ENCODE measurements around the gene AP4M1.
A peak's percentile ranks its signal among the peaks of the same experiment; 100 is the strongest.

Gene AP4M1

DNA sequence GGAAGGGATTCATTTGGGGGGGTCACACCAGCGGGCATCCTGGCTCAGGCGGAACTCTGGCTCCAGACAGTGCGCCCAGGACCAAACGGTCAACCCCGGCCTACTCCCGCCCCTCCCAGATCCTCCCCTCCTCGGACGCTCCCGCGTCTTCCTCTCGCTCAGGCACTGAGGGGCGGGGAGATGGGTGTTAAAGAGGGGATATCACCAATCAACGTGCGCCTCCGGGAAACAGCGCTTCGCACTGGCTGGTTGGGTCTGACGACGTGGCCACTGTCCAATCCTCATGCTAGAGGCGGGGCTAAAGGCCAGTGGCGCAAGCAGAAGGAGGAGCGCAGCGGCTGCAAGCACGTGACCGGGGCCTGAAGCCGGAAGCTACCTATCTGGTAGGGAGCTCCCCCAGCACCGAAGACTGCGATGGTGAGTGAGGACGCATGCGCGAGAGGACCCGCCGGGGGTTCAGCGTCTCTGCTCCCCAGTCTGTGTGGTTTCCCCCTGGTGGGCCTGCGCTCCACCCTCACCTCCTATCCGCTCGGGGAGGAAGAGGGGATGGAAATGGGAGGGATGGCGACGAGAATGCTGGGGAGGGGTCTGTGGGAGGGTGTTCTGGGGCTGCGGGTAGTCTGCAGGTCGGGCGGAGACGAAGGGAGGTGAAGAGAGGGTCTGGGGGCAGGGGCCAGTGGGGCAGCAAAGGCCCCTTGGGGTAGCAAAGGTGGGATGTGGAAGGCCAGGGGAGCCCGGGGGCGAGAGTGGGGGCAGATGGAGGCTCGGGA lies 47.3 kb downstream of the AP4M1 start, which contains the start of gene LAMTOR4:
Gene LAMTOR4, plus strand, starts transcription at position 360 of the 770 bp plus-strand sequence. Its CDS starts 55 bp downstream, at position 415.
- H3K27me3 ChIP-seq = no peaks in the 10 kb centered on the region
- no peaks in the 10 kb centered on the region for H3K9me3 ChIP-seq
- H3K36me3 ChIP-seq = peaks cover 0 to 20% (median 6%) of the 10 kb centered on the region in 3 donors
- H3K27ac ChIP-seq = peak within 1 kb of the TSS; percentile 89 to 91
- TF ChIP-seq, protein P1, sequence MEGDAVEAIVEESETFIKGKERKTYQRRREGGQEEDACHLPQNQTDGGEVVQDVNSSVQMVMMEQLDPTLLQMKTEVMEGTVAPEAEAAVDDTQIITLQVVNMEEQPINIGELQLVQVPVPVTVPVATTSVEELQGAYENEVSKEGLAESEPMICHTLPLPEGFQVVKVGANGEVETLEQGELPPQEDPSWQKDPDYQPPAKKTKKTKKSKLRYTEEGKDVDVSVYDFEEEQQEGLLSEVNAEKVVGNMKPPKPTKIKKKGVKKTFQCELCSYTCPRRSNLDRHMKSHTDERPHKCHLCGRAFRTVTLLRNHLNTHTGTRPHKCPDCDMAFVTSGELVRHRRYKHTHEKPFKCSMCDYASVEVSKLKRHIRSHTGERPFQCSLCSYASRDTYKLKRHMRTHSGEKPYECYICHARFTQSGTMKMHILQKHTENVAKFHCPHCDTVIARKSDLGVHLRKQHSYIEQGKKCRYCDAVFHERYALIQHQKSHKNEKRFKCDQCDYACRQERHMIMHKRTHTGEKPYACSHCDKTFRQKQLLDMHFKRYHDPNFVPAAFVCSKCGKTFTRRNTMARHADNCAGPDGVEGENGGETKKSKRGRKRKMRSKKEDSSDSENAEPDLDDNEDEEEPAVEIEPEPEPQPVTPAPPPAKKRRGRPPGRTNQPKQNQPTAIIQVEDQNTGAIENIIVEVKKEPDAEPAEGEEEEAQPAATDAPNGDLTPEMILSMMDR (IDR thresholded peaks at IDR 0.05) = peak in 1 of 2 experiments; percentile 15
- peak within 1 kb of the TSS; percentile 88 to 91 for H3K4me3 ChIP-seq
- peak; percentile 100 for DNase-seq
- H3K4me1 ChIP-seq = peaks cover 4 to 17% (median 13%) of the 10 kb centered on the region in 4 donors
- intact Hi-C loops (cut with DNase I; ENCODE audit: low total_unique reads) = loop anchor here (10.0 kb wide), 1 partner anchor 234 kb away; the partner anchor contains the start of gene TRIM4

DNA sequence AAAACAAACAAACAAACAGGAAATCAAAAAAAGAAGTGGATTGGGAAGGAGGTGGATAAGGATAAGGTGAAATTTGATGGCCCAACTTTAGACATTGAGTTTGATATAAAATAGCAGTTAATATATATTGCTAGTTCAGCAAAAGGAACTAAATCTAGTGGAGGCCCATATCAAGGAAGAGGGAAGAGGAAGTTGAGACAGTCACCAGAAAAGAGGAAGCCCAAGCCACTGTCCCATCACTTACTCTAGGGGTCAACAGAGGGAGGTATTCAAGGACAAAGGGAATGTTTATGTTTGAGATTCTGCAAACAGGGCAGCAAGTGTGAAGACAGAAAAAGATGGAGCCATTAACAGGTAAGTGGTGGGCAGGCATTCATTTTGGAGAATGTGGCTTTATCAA lies 51.0 kb downstream of the AP4M1 start:
- TF ChIP-seq, protein P1 (IDR thresholded peaks at IDR 0.05) = no peak
- no peaks in the 10 kb centered on the region for H3K9me3 ChIP-seq
- no peaks in the 10 kb centered on the region for H3K27me3 ChIP-seq
- no peak overlapping the region for H3K4me3 ChIP-seq
- intact Hi-C loops (cut with DNase I; ENCODE audit: low total_unique reads) = no loop called here
- no peak overlapping the region for H3K27ac ChIP-seq
- no peak for DNase-seq
- H3K4me1 ChIP-seq = peaks cover 4 to 25% (median 20%) of the 10 kb centered on the region in 4 donors
- peaks cover 12 to 51% (median 31%) of the 10 kb centered on the region in 3 donors for H3K36me3 ChIP-seq

DNA sequence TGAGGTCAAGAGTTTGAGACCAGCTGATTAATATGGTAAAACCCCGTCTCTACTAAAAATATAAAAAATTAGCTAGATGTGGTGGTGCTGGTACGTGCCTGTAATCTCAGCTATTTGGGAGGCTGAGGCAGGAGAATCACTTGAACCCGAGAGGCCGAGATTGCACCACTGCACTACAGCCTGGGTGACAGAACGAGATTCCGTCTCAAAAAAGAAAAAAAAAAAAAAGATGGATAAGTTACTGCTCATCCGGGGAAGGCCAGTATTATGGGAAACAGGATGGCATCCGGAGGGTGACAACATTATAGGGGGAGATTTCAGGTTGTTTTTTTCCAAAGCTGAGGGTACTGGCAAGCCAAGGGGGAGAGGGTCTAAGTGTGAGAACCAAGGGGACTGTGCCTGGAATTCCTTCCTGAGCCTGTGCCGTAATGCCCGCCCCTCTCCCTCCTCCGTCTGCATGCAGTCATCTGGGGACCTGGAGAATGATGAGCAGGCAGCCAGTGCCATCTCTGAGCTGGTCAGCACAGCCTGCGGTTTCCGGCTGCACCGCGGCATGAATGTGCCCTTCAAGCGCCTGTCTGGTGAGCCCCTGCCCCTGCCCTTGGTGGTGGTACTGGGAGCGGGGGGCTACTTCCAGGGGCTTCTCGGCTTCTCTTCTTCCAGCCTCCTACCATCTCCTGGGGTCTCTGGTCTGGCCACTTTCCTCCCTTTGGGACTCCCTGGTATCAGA lies 51.7 kb downstream of the AP4M1 start:
- Histone ChIP-seq H3K4me3 (no peak overlapping the region), H3K36me3 (peaks cover 12 to 51% (median 31%) of the 10 kb centered on the region in 3 donors), H3K27ac (no peak overlapping the region), H3K4me1 (peaks cover 4 to 29% (median 25%) of the 10 kb centered on the region in 4 donors), H3K9me3 (no peaks in the 10 kb centered on the region), H3K27me3 (no peaks in the 10 kb centered on the region)
- TF ChIP-seq, protein P1 (IDR thresholded peaks at IDR 0.05) = no peak
- no peak for DNase-seq
- intact Hi-C loops (cut with DNase I; ENCODE audit: low total_unique reads) = no loop called here

DNA sequence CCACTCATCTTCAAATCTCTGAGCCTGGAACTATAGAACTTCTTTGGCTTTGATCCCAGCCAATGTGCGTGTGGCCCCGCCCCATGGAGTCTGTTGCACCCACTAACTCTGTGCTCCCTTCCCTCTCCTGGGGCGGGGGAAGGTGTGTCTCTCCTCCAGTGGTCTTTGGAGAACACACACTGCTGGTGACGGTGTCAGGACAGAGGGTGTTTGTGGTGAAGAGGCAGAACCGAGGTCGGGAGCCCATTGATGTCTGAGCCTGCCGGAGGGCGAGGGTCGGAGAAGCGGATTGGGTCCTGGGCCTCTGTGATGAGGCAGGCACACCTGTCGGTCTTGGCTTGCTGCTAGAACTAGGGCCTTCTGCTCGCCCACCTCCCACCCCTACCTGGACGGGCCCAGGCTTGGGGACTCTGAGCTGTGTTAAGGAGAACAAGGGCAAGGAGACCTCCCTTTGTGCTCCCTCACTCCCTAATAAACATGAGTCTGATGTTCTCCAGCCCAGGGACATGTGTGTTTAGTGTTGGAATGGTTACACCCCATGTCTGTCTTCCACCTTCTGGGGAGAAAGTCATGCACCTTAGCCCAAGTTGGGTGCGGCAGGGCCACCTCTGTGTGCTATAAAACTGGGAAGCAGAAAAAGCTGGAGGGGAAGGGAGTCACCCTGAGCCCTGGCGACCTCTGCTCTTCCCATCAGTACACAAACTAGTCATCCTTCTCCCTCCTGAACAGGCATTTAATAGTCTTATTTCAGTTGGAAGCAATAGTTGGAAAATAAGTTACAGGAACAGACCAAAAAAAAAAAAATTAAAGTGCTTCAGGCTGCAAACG lies 52.5 kb downstream of the AP4M1 start:
- Histone ChIP-seq H3K27me3 (no peaks in the 10 kb centered on the region), H3K4me3 (no peak overlapping the region), H3K4me1 (peaks cover 4 to 32% (median 26%) of the 10 kb centered on the region in 4 donors), H3K36me3 (peaks cover 12 to 51% (median 31%) of the 10 kb centered on the region in 3 donors), H3K27ac (no peak overlapping the region), H3K9me3 (no peaks in the 10 kb centered on the region)
- intact Hi-C loops (cut with DNase I; ENCODE audit: low total_unique reads) = no loop called here
- no peak for DNase-seq
- TF ChIP-seq, protein P1 (IDR thresholded peaks at IDR 0.05) = no peak
